ENCODE measurements around the gene SLC25A12.

- TF ChIP-seq CTCF (conservative IDR thresholded peaks at IDR 0.05 in 1 of 2, IDR thresholded peaks at IDR 0.05 in 1 of 2; ENCODE audit: extremely low read depth in 1 of 2, insufficient read depth in 1 of 2, low read depth in 1 of 2, low read length in 2 of 2) (no peak), EZH2 (IDR thresholded peaks at IDR 0.05; ENCODE audit: borderline replicate concordance, low read length) (no peak)
These were observed 86.9 kb downstream of the SLC25A12 start for GRCh38 chr2:171807119-171807518.

Measured in mammary epithelial cell (primary cell).